OCI-LY7 (cell line): ENCODE measurements around the gene GBF1. TPM values are rescaled to one million over a fixed set of nuclear protein-coding genes. Genes with fewer than 3 reads are reported as not detected.

Experiments used
- BruUV-seq: library from RNA; stranded (reverse); fragments of 400-500 nt; replicated peaks from 2 replicates; lab custom pipeline; 2021; lab: Mats Ljungman, UMichigan
- CTCF ChIA-PET: fragments of 300-600 bp; sonication (Branson Sonifier 250); formaldehyde crosslinking; loops from one replicate; lab custom pipeline; 2022; ENCODE audit warnings: antibody characterized with exemption; ENCODE audit not compliant: unreplicated experiment; lab: Charles Lee
- POLR2A ChIA-PET: fragments of 300-600 bp; sonication (Branson Sonifier 250); formaldehyde crosslinking; loops from one replicate; lab custom pipeline; 2022; ENCODE audit warnings: antibody characterized with exemption; lab: Charles Lee
- DNase-seq: peaks from one replicate; pipeline ENCODE4 v3.0.0-alpha.2; 2015; ENCODE audit warnings: low spot score
- H2AFZ ChIP-seq: fragments of 200-600 bp; sonication (generic), shearing (Covaris generic); 2 replicates; pipeline ENCODE4 v1.6.1; 2014; ENCODE audit warnings: mild to moderate bottlenecking, antibody characterized with exemption, low read length, moderate library complexity
- H3K27ac ChIP-seq: fragments of 200-600 bp; sonication (generic); 2 replicates; pipeline ENCODE4 v1.5.1; 2014; ENCODE audit warnings: mixed run types, low read depth, mild to moderate bottlenecking, moderate library complexity, low read length, inconsistent platforms; ENCODE audit not compliant: poor library complexity, severe bottlenecking
- H3K36me3 ChIP-seq: fragments of 200-600 bp; sonication (generic); 2 replicates; pipeline ENCODE4 v1.6.1; 2014; ENCODE audit warnings: mild to moderate bottlenecking, antibody characterized with exemption, low read length, moderate library complexity, mixed read lengths; ENCODE audit not compliant: insufficient read depth
- H3K4me1 ChIP-seq: fragments of 200-600 bp; sonication (generic); 2 replicates; pipeline ENCODE4 v1.5.1; 2014; ENCODE audit warnings: mild to moderate bottlenecking, low read length; ENCODE audit not compliant: insufficient read depth, poor library complexity, severe bottlenecking
- H3K4me2 ChIP-seq: fragments of 200-600 bp; sonication (generic); 2 replicates; pipeline ENCODE4 v1.6.1; 2014; ENCODE audit warnings: mild to moderate bottlenecking, low read length
- H3K4me3 ChIP-seq: fragments of 200-600 bp; sonication (generic); 2 replicates; pipeline ENCODE4 v1.5.1; 2014; ENCODE audit warnings: mild to moderate bottlenecking, low read depth, low read length; ENCODE audit not compliant: poor library complexity, severe bottlenecking
- H3K79me2 ChIP-seq: fragments of 200-600 bp; sonication (generic); 2 replicates; pipeline ENCODE4 v1.6.1; 2016; ENCODE audit warnings: low read depth, mild to moderate bottlenecking, low read length, moderate library complexity, mixed read lengths; ENCODE audit not compliant: insufficient read depth
- H3K9me2 ChIP-seq: fragments of 200-600 bp; sonication (generic); 2 replicates; pipeline ENCODE4 v1.6.1; 2016; ENCODE audit warnings: mild to moderate bottlenecking, low read length, mixed read lengths; ENCODE audit not compliant: insufficient read depth
- H3K9me3 ChIP-seq: fragments of 200-600 bp; sonication (generic); 2 replicates; pipeline ENCODE4 v1.6.1; 2014; ENCODE audit warnings: mild to moderate bottlenecking, mixed run types, low read length, mixed read lengths
- H4K20me1 ChIP-seq: fragments of 200-600 bp; sonication (generic); 2 replicates; pipeline ENCODE4 v1.6.1; 2014; ENCODE audit warnings: mild to moderate bottlenecking, antibody characterized with exemption, low read length, moderate library complexity, mixed read lengths; ENCODE audit not compliant: insufficient read depth
- EZH2phosphoT487 ChIP-seq: fragments of 200-600 bp; sonication (generic); IDR thresholded peaks from 2 replicates; pipeline ENCODE4 v1.6.1; 2018; ENCODE audit warnings: low read depth, borderline replicate concordance, mild to moderate bottlenecking, mixed run types, antibody characterized with exemption, low read length, moderate library complexity, mixed read lengths
- intact Hi-C: fragments of 100-400 bp; cut with micrococcal nuclease; formaldehyde crosslinking; loops from one replicate; pipeline ENCODE4 v1.10.0; 2022; ENCODE audit not compliant: unreplicated experiment
- total RNA-seq, 2 experiments: library from RNA; depleted of rRNA in 1 of 2; stranded (reverse); fragments of >200 nt in 1 of 2; shearing (Covaris generic) in 1 of 2; gene quantifications; 2 replicates each; pipeline ENCODE4 v1.2.3, GENCODE V29; 2014 to 2022
- TF ChIP-seq, protein P1 (sequence below): fragments of 200-600 bp; sonication (generic); conservative IDR thresholded peaks from 2 replicates; pipeline ENCODE4 v1.5.1; 2014; ENCODE audit warnings: mild to moderate bottlenecking, antibody characterized with exemption, low read length, moderate library complexity, mixed read lengths

The GBF1 gene
- total RNA-seq, 2 experiments from 2014 or later, result 17.8 to 33.4 TPM

DNA sequence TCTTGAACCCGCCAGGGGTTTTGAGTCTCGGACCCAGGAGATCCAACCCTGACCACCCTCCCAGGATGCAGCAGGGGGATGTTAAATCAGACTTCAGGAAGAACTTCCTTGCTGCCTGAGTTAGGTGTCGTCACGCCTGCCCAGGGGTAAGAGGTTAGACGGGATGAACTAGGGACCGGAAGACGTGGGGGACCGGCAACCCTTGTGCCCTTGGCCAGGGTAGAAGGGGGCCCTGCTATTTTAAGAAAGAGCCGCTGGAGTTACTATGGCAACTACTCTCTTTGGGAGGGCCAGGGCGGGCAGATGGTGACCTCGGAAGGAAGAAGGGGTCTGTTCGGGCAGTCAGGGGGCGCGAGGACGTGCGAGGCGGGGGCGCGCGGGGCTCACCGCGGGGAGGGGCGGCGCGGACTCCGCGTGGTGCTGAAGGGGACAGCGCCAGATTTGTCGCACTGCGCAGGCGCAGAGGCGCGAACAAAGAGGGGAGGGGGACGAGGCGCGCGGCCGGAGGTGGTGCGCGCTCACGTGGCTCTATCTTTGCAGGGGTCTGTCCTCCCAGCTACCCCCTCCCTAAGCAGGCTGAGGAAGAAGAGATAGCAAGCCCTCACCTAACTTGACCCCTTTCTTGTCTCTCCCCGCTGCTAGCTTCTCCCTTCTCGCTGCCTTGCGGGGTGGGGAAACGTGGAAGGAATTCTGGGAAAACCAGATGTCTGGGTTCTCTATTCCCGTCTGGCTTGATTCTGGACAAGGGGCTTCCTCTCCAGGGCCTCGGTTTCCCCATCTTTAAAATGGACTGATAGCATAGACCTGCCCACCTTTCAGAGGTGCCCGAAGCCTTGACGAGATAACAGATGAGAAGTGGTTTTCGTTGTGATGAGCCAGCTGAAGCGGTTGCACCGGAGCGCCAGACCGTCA, 174.2 kb downstream of the GBF1 start:
- POLR2A ChIA-PET, result interaction anchor here (0.9 to 1.8 kb wide), 8 partner anchors 12 to 85 kb away, joined by 3 to 11 read pairs (median 6); partner anchors contain the start of genes C10orf95 and CUEDC2
- Histone ChIP-seq H3K27ac (peak overlapping the region; percentile 82), H3K4me3 (peak overlapping the region; percentile 79), H3K4me1 (peaks cover 46% of the 10 kb centered on the region), H3K9me3 (no peaks in the 10 kb centered on the region), H3K4me2 (peak overlapping the region; percentile 96), H3K9me2 (no peaks in the 10 kb centered on the region), H3K36me3 (peaks cover 11% of the 10 kb centered on the region; the same call in 1 of the 2 replicates), H3K79me2 (peaks cover 6% of the 10 kb centered on the region; the same call in 1 of the 2 replicates), H2AFZ (peak overlapping the region; percentile 80; the same call in 1 of the 2 replicates), H4K20me1 (no peaks in the 10 kb centered on the region)
- intact Hi-C loops, result loop anchor here (2.0 to 5.0 kb wide), 3 partner anchors 59 to 163 kb away; partner anchors contain the start of genes ACTR1A and SUFU
- DNase-seq, result peak; percentile 60
- TF ChIP-seq, protein P1, sequence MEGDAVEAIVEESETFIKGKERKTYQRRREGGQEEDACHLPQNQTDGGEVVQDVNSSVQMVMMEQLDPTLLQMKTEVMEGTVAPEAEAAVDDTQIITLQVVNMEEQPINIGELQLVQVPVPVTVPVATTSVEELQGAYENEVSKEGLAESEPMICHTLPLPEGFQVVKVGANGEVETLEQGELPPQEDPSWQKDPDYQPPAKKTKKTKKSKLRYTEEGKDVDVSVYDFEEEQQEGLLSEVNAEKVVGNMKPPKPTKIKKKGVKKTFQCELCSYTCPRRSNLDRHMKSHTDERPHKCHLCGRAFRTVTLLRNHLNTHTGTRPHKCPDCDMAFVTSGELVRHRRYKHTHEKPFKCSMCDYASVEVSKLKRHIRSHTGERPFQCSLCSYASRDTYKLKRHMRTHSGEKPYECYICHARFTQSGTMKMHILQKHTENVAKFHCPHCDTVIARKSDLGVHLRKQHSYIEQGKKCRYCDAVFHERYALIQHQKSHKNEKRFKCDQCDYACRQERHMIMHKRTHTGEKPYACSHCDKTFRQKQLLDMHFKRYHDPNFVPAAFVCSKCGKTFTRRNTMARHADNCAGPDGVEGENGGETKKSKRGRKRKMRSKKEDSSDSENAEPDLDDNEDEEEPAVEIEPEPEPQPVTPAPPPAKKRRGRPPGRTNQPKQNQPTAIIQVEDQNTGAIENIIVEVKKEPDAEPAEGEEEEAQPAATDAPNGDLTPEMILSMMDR, result no peak
- no peak for TF ChIP-seq EZH2phosphoT487
- BruUV-seq, result no TSS peak
- CTCF ChIA-PET, result interaction anchor here (0.9 to 1.2 kb wide), 2 partner anchors 13 to 20 kb away, joined by 3 to 5 read pairs; partner anchors contain the start of gene CUEDC2

DNA sequence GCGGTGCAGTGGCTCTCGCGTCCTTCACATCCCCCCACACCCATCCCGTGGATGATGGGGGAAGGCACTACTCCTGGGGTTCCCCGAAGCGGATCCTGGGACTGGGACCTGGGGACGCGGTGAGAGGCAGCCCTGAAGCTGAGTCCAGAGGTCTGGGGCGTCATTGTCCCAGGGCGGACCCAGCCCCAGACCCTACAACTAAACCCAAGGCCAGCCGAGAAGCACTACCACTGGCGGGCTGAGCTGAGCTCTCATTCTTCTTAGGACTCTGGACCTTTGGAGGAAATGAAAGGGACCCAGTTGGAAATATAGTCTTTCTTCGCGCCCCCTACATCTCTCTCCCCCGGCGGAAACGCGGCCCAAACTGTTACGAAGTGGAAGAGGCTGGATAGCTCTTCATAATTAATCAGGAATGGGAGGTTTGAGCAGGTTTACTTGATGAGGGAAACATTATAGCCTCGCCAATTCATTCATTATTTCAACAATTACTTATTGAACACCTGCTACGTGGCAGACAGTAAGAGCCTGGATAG, 174.9 kb downstream of the GBF1 start:
- TSS peak; percentile 69 for BruUV-seq
- CTCF ChIA-PET, result interaction anchor here (0.9 to 1.2 kb wide), 2 partner anchors 12 to 21 kb away, joined by 3 to 5 read pairs; partner anchors contain the start of gene CUEDC2

More for the DNA sequence above, 174.9 kb downstream of the GBF1 start:
- intact Hi-C loops, result loop anchor here (2.0 to 5.0 kb wide), 3 partner anchors 59 to 162 kb away; partner anchors contain the start of genes ACTR1A and SUFU
- peaks cover 11% of the 10 kb centered on the region; the same call in 1 of the 2 replicates for H3K36me3 ChIP-seq
- peaks cover 46% of the 10 kb centered on the region for H3K4me1 ChIP-seq
- peak overlapping the region; percentile 79 for H3K4me3 ChIP-seq
- peak overlapping the region; percentile 96 for H3K4me2 ChIP-seq
- H3K9me3 ChIP-seq, result no peaks in the 10 kb centered on the region
- no peaks in the 10 kb centered on the region for H3K9me2 ChIP-seq
- H3K27ac ChIP-seq, result peak overlapping the region; percentile 82
- no peak for DNase-seq
- POLR2A ChIA-PET, result interaction anchor here (0.9 to 1.8 kb wide), 10 partner anchors 10 to 92 kb away, joined by 3 to 11 read pairs (median 4); partner anchors contain the start of genes C10orf95 and CUEDC2
- H2AFZ ChIP-seq, result peak overlapping the region; percentile 80
- H3K79me2 ChIP-seq, result peaks cover 6% of the 10 kb centered on the region; the same call in 1 of the 2 replicates
- no peak for TF ChIP-seq EZH2phosphoT487
- TF ChIP-seq, protein P1, result peak; percentile 40
- no peaks in the 10 kb centered on the region for H4K20me1 ChIP-seq
